T-helper 9 cell (primary cell): ENCODE results near the gene CCM2.
"Not testable (repeated sequence)": the region's sequence is repeated elsewhere in the genome, so short reads cannot be mapped to it uniquely, and the experiment has no call there.

Experiments
- DNase-seq: peaks from one replicate; pipeline ENCODE4 v3.0.0-alpha.2; 2020

Gene CCM2

DNA sequence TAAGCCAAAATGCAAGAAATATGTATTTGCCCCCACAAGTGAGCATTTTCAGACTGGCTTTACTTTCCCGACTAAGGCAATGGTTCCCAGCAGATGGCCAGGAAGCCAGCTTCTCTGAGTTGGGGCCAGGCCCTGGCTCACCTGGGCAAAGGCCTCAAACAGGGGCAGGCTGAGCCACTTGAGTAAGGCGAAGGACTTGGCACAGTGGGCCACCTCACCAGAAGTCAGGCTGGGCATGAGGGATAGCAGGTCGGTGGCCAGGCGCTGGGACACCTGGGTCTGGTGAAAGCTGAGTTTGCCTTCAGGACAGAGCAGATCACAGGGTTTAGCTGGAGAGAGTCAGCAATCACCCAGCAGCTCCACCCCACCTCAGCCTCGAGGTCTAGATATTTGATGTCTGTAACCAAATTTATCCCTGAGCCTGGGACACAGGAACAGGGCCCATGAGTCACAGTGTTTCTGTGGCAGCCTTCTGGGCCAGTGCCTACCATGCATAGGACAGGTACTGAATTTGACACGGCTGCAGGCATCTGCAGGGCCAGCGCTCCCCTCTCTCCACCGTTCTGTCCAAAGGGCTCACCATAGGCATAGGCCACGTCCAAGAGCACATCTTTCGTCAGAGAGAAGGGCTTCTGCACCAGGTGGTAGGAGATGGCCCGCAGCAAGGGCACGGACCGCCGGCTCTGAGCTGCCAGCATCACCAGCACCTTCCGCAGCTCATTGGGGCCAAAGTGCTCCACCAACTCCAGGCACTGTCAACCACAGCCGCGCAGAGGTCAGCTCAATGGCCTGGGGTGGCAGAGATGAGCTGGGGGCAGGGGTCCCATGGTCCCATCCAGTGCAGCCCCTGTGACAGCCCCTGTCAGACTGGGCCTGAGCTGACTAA lies 104.2 kb downstream of the CCM2 start:
- DNase-seq: no peak

DNA sequence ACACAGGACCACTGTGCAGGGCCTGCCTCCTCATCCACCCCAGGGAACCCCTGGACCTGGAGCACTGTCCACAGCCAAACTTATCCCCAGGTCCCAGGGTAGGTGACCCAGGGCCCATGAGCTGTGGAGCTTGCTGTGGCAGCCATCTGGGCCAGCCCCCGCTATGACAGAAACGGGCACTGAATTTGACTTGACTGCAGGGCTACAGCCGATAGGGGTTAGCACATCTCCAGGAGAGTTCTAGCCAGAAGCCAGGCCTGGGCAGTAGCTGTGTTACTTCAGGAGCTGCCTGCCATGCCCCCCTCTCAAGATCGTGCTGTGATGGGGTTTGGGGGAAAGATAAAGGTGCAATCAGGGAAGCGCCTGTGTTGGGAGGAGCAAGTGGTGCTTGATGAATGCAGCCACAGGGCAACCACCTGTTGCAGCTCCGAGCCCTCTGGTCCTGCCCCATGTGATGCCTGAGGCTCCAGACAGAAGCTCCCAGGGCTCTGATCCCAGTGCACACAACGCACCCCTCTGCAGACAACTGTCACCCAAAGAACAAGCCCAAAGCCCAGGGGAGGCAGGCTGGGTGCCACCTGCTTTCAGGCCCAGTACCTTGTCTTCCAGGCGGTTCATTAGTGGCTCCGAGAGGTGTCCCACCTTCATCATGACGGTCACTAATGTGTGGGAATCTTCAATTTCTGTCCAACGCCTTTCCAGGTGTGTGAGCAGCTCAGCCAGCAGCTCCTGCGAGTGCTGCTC lies 105.0 kb downstream of the CCM2 start:
- no peak for DNase-seq

DNA sequence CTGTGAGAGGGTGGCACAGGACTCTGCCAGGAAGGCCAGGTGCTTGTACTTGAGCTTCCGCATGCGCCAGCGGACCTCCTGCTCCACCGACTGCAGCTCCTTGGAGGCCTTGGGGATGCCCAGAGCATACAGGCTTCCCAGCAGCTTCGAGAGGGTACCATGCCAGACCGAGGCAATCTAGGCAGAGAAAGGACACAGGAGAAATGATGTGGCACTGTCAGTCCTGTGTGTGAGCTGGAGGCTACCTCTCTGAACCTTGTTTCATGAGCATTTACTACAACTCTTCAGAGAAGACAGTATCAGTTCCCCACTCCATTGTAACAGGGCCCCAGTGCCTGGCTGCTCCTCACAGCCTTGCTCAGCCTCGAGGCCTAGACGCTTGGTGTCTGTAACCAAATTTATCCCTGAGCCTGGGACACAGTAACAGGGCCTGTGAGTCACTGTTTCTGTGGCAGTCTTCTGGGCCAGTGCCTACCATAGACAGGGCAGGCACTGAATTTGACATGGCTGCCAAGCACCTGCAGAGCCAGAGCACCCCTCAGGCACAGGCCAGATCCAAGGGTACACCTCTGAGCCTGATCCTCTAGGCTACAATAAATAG lies 105.7 kb downstream of the CCM2 start:
- no peak for DNase-seq

DNA sequence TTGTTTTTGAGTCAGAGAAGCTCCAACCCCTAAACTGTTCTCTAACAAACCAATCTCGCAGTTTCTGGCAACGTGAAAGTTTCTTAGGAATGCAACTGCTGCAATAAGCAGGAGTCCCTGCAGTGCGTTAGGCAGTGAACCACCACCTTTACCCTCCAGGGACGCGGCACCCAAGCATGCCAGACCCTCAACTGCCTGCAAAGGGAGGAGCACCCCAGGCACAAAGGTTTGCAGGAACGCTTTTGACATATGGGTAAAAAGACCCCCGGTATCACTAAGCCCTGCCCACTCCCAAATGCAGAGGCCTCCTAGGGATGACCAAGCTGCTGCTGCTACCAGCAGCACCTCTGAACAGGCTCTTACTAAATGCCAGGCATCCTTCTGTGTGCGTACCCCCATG lies 106.8 kb downstream of the CCM2 start:
- DNase-seq: no peak

DNA sequence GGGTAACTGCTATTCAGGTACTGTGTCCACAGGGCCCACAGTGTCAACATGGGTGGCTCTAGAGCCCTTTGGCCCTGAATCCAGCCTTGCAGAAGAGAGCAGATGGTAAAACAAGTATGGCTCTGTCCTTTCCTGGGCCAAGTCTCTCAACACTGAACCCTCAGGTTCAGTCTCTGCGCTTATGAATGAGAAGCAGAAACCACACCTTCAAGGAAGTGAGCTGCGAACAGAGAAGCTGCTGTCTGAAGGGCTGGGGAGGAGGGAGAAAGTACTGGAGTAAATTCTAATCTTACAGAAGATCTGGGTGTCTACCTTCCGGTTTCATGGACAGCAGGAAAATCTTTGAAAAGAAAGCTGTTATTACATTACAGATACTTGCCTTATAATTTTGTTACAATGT lies 107.4 kb downstream of the CCM2 start:
- no peak for DNase-seq

DNA sequence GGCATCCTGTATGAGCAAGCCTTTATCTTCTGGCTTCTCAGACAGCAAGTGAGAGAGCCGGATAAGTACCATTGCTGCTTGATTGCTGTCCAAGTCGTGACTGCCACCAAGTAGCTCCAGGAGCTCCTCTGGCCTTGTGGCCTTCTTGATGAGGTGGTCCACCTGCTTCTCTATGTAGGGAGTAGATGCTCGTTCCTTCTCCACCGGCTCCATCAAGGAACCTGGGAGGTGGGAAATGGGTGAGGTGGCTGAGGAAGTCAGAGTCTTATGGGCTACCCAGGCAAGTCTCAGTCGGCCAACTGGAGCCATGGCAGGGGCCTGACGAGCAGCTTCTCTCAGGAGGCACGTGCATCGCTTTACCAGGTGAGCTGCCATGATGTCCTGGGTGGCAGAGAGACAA lies 108.9 kb downstream of the CCM2 start:
- DNase-seq: no peak

DNA sequence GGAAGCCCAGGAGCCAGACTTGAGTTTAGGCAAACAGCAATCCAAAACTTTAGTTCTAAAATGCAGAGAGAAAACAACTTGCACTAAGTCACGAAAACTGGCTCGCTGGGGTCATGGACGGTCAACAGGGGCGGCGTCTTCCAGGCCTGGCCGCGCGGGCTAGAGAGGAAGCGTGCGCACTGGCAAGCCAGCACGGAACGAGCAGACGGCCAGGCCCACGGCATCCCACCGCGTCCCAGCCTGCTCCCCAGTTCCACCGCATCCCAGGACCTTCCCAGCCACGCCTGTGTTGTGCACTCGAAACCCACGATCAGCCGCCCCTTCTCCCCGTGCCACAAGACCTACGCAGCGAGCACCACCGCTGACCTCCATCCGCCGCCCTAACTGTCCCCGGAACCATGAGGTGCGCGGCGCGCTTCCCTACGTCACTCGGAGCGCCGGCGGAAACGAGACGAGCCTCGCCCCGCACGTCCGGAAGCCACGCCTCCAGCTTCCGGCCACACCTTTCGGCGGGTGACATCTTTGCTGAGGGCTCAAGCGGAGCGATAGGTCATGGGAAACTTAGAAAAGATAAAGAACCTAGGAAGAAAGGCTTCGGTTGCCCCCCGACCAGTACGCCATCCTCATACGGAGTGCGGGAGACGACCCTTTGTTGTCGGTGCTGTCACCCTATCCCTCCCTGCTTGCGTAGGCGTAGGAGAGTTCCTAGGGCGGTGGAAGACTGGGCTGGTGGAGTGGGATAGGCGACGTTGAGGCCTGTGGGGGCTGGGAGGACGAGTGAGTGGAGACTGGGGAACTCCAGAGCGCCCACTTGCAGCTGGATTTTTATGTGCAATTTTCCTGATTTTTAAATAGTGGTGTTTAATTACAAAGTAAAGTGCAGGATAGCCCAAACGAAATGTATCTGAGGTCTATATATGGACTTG lies 111.6 kb downstream of the CCM2 start, which contains the start of gene TBRG4:
TSS of gene TBRG4 (minus strand) at position 400 of the 926 bp plus-strand sequence. CDS start 2,460 bp downstream, outside the sequence.
- peak; percentile 92 for DNase-seq

DNA sequence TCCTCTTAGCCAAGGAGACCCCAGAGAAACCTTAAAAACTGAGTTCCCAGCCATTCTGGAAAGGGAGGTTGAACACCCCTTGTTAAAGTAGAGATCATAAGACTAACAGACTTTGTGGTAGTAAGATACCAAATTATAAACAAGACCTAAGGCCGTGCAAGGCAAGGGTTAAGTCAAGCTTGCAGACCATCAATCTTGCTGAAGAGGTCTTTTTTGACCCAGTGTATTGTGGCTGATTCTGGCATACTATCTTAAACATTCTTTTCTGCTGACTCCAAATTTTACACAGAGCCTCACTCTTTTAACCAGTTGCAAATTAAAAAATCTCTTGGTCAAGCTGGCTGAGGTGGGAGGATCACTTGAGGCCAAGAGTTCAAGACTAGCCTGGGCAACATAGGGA lies 112.6 kb downstream of the CCM2 start:
- DNase-seq: no peak

DNA sequence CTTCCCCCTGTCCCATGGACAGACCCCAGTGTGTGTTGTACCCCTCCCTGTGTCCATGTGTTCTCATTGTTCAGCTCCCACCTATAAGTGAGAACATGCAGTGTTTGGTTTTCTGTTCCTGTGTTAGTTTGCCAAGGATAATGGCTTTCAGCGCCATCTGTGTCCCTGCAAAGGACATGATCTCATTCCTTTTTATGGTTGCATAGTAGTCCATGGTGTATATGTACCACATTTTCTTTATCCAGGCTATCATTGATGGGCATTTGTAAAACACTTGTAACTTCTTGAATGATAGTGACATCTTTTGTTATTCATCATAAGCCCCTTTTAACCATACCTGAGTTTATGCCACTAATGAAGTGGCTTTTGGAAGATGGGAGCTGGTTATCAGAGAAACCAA lies 114.3 kb downstream of the CCM2 start:
- not testable (repeated sequence) for DNase-seq

DNA sequence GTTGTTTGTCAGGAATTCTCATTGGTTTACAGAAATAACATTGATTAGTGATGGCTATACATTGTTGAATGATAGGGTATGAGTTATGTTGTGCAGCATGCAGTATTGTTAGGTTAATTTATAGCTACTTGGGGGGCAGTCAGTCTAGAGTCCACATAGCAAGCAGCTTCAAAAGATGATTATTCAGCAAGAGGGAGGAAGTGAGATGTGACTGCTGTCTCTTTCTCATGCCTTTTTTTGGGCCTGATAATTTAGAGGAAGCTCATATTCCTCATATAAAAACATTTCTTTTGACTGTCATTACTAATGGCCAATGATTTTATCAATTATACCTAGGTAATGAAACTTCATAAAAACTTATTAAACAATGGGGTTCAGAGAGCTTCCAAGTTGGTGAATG lies 114.9 kb downstream of the CCM2 start:
- DNase-seq: no peak

DNA sequence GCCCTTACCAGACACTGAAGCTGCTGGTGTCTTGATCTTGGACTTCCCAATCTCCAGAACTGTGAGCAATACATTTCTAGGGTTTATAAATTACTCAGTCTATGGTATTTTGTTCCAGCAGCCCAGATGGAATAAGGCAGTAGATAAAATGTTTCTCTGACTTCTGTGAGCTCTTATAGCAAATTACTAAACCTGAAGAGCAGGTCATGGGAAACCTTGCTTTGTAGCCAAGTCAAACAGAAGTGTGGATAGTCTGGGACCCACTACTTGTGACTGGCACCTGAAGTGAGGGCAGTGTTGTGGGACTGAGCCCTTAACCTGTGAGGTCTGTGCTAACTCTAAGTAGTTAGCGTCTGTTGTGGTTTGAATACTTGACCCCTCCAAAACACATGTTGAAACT lies 116.0 kb downstream of the CCM2 start:
- DNase-seq: no peak

DNA sequence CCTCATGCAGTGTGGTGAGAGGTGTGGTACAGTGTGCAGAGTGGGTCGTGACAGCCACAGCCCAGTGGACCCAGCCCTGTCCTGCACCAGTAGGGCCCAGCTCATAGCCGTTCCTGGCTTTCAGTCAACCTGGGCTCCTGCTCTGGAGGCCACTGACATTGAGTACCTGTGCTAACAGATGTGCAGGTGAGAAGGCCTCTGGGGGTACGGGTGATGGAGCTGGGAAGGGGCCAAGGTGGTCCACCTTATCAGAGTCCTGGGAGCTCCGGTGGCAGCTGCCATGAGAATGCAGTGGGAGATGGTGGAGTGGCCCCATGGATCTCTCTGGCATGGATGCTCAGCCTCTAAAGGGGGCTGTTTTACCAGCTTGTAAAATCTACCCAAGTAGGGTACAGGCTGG lies 117.6 kb downstream of the CCM2 start:
- DNase-seq: no peak

DNA sequence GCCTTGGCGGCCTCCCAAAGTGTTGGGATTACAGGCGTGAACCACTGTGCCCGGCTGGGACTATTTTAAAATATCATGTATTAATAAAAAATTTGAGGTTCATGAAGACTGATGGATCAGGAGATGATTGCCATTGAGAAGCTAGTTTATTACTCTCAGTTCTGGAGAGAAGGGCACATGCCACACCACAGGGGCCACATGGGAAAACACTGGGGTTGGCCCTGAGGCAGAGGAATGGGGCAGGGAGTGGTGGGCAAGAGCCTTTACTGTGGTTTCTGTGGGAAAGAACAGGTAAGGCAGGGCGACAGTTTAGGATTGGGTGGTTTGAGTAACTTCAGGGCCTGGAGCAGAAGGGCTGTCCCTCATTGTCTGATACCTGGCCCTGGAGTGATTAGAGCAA lies 118.3 kb downstream of the CCM2 start:
- DNase-seq: no peak

DNA sequence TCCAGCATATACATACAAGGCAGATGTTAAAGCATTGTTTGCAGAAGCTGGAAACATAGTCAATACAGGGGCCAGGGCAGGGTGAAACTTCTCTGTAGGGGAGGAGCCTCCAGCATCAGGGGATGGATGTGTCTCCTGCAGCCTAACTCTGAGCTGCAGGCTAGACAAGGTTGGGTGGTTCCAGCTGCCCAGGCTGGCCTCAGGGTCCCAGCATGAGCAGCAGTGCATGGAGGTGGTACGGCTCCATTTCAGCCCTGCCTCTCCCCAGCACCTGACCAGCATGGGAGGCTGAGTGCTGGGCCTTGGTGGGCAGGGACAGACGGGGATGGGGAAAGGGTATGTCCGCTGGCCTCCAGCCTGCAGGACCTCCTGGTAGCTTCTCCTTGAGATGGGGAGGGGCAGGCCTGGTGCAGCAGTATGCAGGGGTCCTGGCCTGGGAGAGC lies 118.9 kb downstream of the CCM2 start:
- DNase-seq: no peak

DNA sequence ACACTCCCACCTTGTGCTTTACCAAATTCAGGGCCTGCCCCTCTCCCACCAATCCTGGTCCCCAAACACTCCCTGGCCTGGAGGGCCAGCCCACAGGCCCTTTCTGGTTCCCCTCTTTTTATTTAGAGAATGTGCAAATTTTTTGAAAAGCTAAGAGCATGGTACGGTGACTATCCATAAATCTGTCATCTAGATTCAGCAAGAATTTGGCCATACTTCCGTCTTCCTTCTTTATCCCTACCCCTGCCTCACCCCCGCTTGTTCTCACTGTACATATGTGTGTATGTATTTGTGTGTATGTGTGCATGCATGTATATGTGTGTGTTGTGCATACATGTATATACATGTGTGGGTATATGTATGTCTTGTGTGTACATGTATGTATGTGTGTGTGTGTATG lies 119.5 kb downstream of the CCM2 start:
- DNase-seq: no peak

DNA sequence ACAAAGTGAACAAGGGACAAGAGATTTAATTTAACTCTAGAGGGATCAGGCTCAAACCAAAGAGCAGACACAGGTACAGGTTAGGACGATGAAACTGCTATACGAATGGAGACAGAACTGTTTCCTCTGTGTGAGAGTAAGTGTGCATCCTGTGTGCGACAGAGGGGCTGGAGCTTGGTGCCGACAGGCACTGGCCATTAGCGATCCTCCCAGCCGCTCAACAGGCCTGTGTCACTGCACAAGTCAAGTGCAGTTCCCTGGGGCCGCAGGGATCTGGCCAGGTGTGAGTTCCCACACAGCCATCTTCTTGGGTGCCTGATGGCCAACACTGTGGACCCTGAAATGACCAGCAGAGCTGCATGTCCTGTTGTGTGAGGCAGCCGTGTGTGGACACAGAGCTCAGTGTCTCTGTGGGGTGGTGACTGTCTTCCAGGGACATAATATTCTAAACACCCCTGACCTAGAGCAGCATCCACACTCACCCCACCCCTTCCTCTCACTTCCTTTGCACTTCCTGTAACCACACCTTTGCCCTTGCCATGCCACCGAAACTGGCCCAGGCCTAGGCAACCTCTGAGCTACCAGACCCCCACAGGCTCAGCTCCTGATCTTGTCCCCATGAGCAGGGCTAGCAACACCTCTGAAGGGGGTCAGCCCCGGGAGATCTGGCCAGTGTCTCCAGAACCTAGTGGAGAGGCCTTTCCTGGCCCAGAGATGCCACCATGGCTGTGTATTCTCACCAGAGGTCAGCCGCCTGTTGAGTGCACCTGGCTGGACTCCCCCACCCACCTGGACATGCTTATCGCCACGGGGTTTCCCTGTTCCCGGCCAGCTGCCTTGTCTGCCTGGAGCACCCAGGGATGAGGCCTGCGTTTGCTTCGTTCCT lies 123.2 kb downstream of the CCM2 start:
- DNase-seq: no peak

DNA sequence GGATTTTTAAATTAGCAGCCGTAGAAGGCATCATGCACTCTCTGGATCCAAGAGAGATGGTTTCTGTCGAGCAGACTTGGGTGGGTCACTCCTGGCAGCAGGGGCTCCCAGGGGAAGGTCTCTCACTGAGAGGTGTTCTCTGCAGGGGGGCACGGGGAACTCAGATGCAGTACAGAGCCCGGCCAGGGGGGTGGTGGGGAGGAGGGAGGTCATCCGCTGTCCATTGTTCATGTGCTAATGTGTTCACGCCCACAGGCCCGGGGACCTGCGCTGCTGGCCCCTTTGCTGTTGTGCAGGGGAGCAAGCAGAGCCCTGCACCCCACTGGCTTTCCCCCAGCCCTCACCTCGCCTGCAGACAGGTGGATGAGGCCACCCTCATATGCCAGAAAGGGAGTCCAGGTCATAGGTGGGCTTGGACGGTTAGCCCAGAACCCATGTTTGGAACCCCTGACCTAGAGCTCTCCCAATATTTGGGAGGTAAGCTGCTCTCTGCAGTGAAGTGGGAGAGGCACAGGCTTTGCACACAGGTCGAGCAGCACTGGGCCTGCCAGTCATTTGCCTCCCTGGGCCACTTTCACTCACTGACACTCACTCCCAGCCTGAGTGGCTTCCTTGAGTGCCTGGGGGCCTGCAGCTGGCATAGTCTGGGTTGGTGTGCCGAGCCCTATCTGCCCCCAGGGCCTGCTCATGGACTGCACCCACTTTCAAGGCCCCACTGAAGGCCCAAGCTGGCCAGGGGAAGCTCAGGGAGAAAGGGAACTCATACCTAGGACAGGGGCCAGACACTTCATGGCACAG lies 124.1 kb downstream of the CCM2 start:
- DNase-seq: no peak

DNA sequence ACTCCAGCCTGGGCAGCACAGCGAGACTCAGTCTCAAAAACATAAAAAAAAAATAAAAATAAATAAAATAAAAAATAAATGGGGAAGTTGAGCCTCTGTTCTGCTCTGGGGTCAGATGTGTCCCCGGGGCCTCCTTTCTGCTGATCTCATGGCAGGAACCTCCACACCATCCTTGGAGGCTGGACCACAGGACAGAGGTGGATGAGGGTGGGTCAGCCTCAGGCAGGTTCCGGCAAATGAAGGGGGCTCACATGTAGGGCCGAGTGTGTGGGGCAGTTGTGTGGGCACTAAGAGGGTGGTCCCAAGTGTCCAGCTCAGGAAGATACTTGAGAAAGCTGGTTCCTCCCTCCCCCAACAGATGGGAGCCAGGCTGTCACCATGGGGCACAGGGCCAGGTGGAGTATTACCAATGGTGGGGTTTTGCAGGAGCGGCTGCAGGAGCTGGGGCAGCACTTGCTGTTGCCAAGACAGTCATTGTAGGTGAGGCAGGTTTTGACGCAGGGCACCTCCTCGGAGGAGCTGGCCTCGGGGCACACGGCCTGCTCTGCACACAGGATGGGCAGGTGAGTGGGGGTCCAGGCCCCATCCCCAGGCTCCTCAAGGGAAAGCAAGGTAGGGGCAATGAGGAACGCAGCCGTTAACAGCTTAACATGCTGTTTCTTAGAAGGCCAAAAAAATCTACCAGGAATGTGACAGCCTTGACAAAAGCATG lies 125.3 kb downstream of the CCM2 start:
- no peak for DNase-seq
